Fibroblast of the aortic adventitia (primary cell): Measurements from ENCODE around the gene GCFC2. TPM values are rescaled to one million over a fixed set of nuclear protein-coding genes. Genes with fewer than 3 reads are reported as not detected.

Experiments
- DNase-seq: peaks from one replicate; pipeline ENCODE4 v3.0.0-alpha.2; 2010; ENCODE audit warnings: low read depth
- H3K4me3 ChIP-seq: 2 replicates; pipeline ENCODE4 v1.5.1; 2011; ENCODE audit warnings: low read depth, mild to moderate bottlenecking, control low read depth, low read length, moderate library complexity
- total RNA-seq: library from RNA; depleted of rRNA; stranded (reverse); fragments of >200 nt; gene quantifications from 2 replicates; pipeline ENCODE4 v1.2.3, GENCODE V29; 2012; ENCODE audit warnings: low replicate concordance
- TF ChIP-seq, protein P1 (sequence below): IDR thresholded peaks from 2 replicates; pipeline ENCODE4 v1.5.1; 2011; ENCODE audit warnings: mild to moderate bottlenecking, low read length, control low read depth, inconsistent platforms; ENCODE audit not compliant: insufficient read depth

GCFC2 gene
- 29.5 and 64.2 TPM in 2 replicates for total RNA-seq

GRCh38 chr2:75710577-75711253 is at the start of gene GCFC2:
Gene GCFC2, minus strand, starts transcription at chr2:75710915. Its CDS starts 60 bp downstream, at chr2:75710855.
- peak; percentile 87 for DNase-seq
- peak within 1 kb of the TSS; percentile 79 for H3K4me3 ChIP-seq
- TF ChIP-seq, protein P1, sequence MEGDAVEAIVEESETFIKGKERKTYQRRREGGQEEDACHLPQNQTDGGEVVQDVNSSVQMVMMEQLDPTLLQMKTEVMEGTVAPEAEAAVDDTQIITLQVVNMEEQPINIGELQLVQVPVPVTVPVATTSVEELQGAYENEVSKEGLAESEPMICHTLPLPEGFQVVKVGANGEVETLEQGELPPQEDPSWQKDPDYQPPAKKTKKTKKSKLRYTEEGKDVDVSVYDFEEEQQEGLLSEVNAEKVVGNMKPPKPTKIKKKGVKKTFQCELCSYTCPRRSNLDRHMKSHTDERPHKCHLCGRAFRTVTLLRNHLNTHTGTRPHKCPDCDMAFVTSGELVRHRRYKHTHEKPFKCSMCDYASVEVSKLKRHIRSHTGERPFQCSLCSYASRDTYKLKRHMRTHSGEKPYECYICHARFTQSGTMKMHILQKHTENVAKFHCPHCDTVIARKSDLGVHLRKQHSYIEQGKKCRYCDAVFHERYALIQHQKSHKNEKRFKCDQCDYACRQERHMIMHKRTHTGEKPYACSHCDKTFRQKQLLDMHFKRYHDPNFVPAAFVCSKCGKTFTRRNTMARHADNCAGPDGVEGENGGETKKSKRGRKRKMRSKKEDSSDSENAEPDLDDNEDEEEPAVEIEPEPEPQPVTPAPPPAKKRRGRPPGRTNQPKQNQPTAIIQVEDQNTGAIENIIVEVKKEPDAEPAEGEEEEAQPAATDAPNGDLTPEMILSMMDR: peak; percentile 42

- DNase-seq: no peak
- no peak overlapping the region for H3K4me3 ChIP-seq
- TF ChIP-seq, protein P1: no peak
Measured at GRCh38 chr2:75752828-75753227, 42.1 kb upstream of the GCFC2 start.

DNA sequence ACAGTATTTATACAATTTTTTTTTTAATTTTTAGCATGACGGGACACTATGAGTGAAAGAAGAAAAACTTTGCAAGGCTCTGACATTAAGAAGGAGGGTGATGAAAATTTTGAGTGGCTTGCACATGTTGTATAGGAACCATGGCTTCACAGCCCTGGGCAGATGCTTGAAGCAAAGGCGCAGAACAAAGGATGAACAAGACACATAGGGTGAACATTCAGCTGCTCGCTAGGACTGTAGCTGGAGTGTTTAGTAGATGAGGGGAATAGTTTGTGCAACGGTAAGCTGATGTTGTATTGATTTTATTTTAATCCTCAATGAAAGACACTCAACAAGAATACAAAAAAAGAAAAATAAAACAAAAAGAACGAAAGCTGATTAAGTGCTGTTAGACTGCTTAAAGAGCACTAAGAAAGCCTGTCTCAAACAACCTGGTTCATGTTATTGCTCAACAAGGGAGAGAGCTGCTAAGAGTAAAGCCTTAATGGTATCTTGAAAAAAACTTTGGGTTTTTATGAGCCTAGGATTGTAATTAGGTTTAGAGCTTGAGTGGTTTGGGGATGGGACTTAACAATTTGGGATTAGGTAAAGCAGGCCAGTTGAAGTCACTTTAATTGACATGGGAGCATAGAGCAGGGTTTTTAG is 41.2 kb upstream of the GCFC2 start:
- DNase-seq: no peak
- no peak overlapping the region for H3K4me3 ChIP-seq

GRCh38 chr2:75751360-75751759 is 40.6 kb upstream of the GCFC2 start:
- TF ChIP-seq, protein P1: no peak
- H3K4me3 ChIP-seq: no peak overlapping the region
- DNase-seq: no peak

More for the DNA sequence above, 41.2 kb upstream of the GCFC2 start:
- TF ChIP-seq, protein P1: no peak

- no peak overlapping the region for H3K4me3 ChIP-seq
- no peak for DNase-seq
- TF ChIP-seq, protein P1: no peak
Measured at GRCh38 chr2:75737961-75738360, 27.2 kb upstream of the GCFC2 start.

DNA sequence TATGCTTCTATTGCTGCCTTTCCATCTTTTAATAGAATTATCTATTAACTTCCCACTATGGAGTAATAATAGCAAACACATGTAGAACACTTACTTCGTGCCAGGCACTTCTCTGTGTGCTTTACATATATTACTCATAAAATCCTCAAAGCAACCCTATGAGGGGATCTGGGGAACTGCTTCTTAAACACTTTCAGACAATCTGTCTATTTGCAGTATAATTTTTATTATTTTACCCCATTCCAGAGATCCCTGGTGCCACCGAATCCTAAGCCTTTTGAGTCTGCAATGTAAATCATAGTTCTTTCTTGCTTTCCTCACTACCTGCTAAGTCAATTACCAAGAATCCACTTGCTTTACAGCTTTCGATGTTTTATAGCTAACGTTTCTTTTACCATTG is 25.6 kb upstream of the GCFC2 start:
- H3K4me3 ChIP-seq: no peak overlapping the region
- DNase-seq: no peak
- TF ChIP-seq, protein P1: no peak
